HepG2 (cell line): ENCODE results near the gene EEF1AKMT3. TPM values are rescaled to one million over a fixed set of nuclear protein-coding genes. Genes with fewer than 3 reads are reported as not detected.

Source experiments
- ATAC-seq: fragments of 200-7000 bp; cut with Tn5 transposase; 3 replicates; pipeline ENCODE4 v1.9.1; 2020; ENCODE audit warnings: mild to moderate bottlenecking, moderate library complexity
- BruUV-seq: library from RNA; stranded (reverse); fragments of 400-500 nt; replicated peaks from 2 replicates; lab custom pipeline; 2021; lab: Mats Ljungman, UMichigan
- CTCF ChIA-PET: fragments of 300-600 bp; formaldehyde crosslinking; extraction: SDS; loops from one replicate; lab custom pipeline; 2021; ENCODE audit warnings: low total read pairs, inconsistent platforms, low intra/inter-chr PET ratio; lab: Yijun Ruan, JAX
- POLR2A ChIA-PET: fragments of 350-600 bp; sonication (Branson Sonifier 250); formaldehyde crosslinking; loops from one replicate; lab custom pipeline; 2020; ENCODE audit warnings: antibody characterized with exemption, inconsistent platforms; lab: Yijun Ruan, JAX
- DNase-seq: peaks from one replicate; pipeline ENCODE4 v3.0.0-alpha.2; 2015; ENCODE audit warnings: low spot score
- FAIRE-seq: peaks from 3 replicates; lab custom pipeline; 2011; peaks lifted over from hg19 to GRCh38; lab: Jason Lieb, UNC
- H2AFZ ChIP-seq: one replicate; pipeline ENCODE4 v1.6.1; 2011; ENCODE audit warnings: low read length, inconsistent platforms
- H3K27ac ChIP-seq: fragments of 300-600 bp; 3 replicates; pipeline ENCODE4 v1.8.0; 2011; ENCODE audit warnings: mixed run types, mild to moderate bottlenecking, mixed read lengths, low read length, inconsistent platforms; ENCODE audit not compliant: insufficient read depth; ENCODE audit errors: extremely low read length
- H3K27me3 ChIP-seq, 2 experiments: fragments of 200-600 bp in 1 of 2; 2 replicates in 1 of 2; 3 replicates in 1 of 2; pipeline versions ENCODE4 v1.6.0 to v1.8.0; 2011; ENCODE audit warnings: low read length in 2 of 2, mild to moderate bottlenecking in 2 of 2, moderate library complexity in 2 of 2, inconsistent platforms in 1 of 2; ENCODE audit not compliant: insufficient read depth in 2 of 2, control insufficient read depth in 1 of 2
- H3K36me3 ChIP-seq, 2 experiments: fragments of 200-600 bp in 1 of 2; replicated peaks in 1 of 2; 2 replicates in 1 of 2; 3 replicates in 1 of 2; pipeline versions ENCODE4 v1.5.1 to v1.8.0; 2011; ENCODE audit warnings: low read length in 2 of 2, inconsistent platforms in 1 of 2; ENCODE audit not compliant: insufficient read depth in 2 of 2, control insufficient read depth in 1 of 2
- H3K4me1 ChIP-seq: 2 replicates; pipeline ENCODE4 v1.5.1; 2012; ENCODE audit warnings: low read length, inconsistent platforms; ENCODE audit not compliant: insufficient read depth
- H3K4me2 ChIP-seq: 2 replicates; pipeline ENCODE4 v1.6.0; 2011; ENCODE audit warnings: low read depth, low read length, inconsistent platforms
- H3K4me3 ChIP-seq, 3 experiments: fragments of 200-600 bp in 1 of 3; sonication (generic), shearing (Covaris generic) in 1 of 3; replicated peaks in 1 of 3; 2 replicates each; pipeline ENCODE4 v1.5.1; 2011 to 2016; ENCODE audit warnings: low read length in 3 of 3, inconsistent platforms in 2 of 3, low read depth in 2 of 3, mild to moderate bottlenecking in 2 of 3, control low read depth in 1 of 3, mixed read lengths in 1 of 3; ENCODE audit not compliant: insufficient read depth in 1 of 3
- H3K79me2 ChIP-seq: one replicate; pipeline ENCODE4 v1.6.1; 2011; ENCODE audit warnings: low read length, inconsistent platforms; ENCODE audit not compliant: insufficient read depth
- H3K9ac ChIP-seq: 2 replicates; pipeline ENCODE4 v1.6.0; 2011; ENCODE audit warnings: mild to moderate bottlenecking, low read depth, low read length, inconsistent platforms; ENCODE audit not compliant: insufficient read depth
- H3K9me3 ChIP-seq: 2 replicates; pipeline ENCODE4 v1.5.1; 2012; ENCODE audit warnings: mild to moderate bottlenecking, low read length
- H4K20me1 ChIP-seq: 2 replicates; pipeline ENCODE4 v1.6.0; 2011; ENCODE audit warnings: inconsistent platforms, mild to moderate bottlenecking, low read length, moderate library complexity; ENCODE audit not compliant: insufficient read depth
- FOXA1 ChIP-seq, 2 experiments: fragments of 450-650 bp in 1 of 2; sonication (generic) in 1 of 2; formaldehyde crosslinking in 1 of 2; IDR thresholded peaks; 2 replicates each; pipeline versions ENCODE4 v1.4.0 to v1.6.1; 2016 to 2020; ENCODE audit warnings: missing genetic modification reagents in 1 of 2
- KDM3A ChIP-seq: IDR thresholded peaks from 2 replicates; pipeline ENCODE4 v1.6.1; 2018; ENCODE audit warnings: low read depth, missing compliant biosample characterization
- NR0B2 ChIP-seq: sonication (generic); formaldehyde crosslinking; IDR thresholded peaks from 2 replicates; pipeline ENCODE4 v1.4.0; 2020; ENCODE audit warnings: mild to moderate bottlenecking, missing genetic modification reagents
- PAWR ChIP-seq: sonication (generic); formaldehyde crosslinking; IDR thresholded peaks from 2 replicates; pipeline ENCODE4 v1.4.0; 2020; ENCODE audit warnings: missing genetic modification reagents, mild to moderate bottlenecking, borderline replicate concordance
- PHF8 ChIP-seq: sonication (generic); formaldehyde crosslinking; IDR thresholded peaks from 2 replicates; pipeline ENCODE4 v1.5.0; 2020; ENCODE audit warnings: missing genetic modification reagents
- TCF7L2 ChIP-seq: IDR thresholded peaks from 2 replicates; pipeline ENCODE4 v1.6.1; 2011; ENCODE audit warnings: mild to moderate bottlenecking, low read depth, low read length, moderate library complexity
- ZBTB49 ChIP-seq: sonication (generic); formaldehyde crosslinking; IDR thresholded peaks from 2 replicates; pipeline ENCODE4 v1.4.0; 2020; ENCODE audit warnings: missing genetic modification reagents, borderline replicate concordance
- ZKSCAN8 ChIP-seq: IDR thresholded peaks from 2 replicates; pipeline ENCODE4 v1.6.1; 2016; ENCODE audit warnings: borderline replicate concordance, missing genetic modification reagents, missing compliant biosample characterization
- ZNF143 ChIP-seq: sonication (generic); formaldehyde crosslinking; IDR thresholded peaks from 2 replicates; pipeline ENCODE4 v1.4.0; 2020; ENCODE audit warnings: missing genetic modification reagents
- ZNF580 ChIP-seq: IDR thresholded peaks from 2 replicates; pipeline ENCODE4 v1.6.1; 2016; ENCODE audit warnings: low read depth, borderline replicate concordance
- ZNF816 ChIP-seq: sonication (generic); formaldehyde crosslinking; IDR thresholded peaks from 2 replicates; pipeline ENCODE4 v1.8.0; 2022; ENCODE audit warnings: missing genetic modification reagents, mild to moderate bottlenecking, borderline replicate concordance
- ZZZ3 ChIP-seq: sonication (generic); formaldehyde crosslinking; IDR thresholded peaks from 2 replicates; pipeline ENCODE4 v1.4.0; 2020; ENCODE audit warnings: missing genetic modification reagents, mild to moderate bottlenecking, borderline replicate concordance
- whole genome bisulfite sequencing: methylation state at CpG from one replicate; pipeline ENCODE4 v1.1.6; 2017; ENCODE audit warnings: low lambda C conversion rate; 5-methylcytosine and 5-hydroxymethylcytosine counted together
- in situ Hi-C: cut with HindIII; loops from 2 replicates; pipeline ENCODE4 v1.10.0; 2017; ENCODE audit warnings: low pct_unique_long_range_greater_than_20kb; ENCODE audit not compliant: extremely low pct_ligation_motif_present
- intact Hi-C: fragments of 100-400 bp; cut with micrococcal nuclease; formaldehyde crosslinking; loops from one replicate; pipeline ENCODE4 v1.10.0; 2022; ENCODE audit not compliant: unreplicated experiment
- polyA plus RNA-seq, 8 experiments: library from polyadenylated mRNA; depleted of rRNA in 3 of 8; stranded (reverse) in 7 of 8; unstranded in 1 of 8; fragments of >200 nt; fragmentation: Illumina TruSeq in 4 of 8; extraction: Trizol in 4 of 8; gene quantifications; 2 replicates each; pipeline versions ENCODE4 v1.2.1 to v1.2.3, GENCODE V29; 2011 to 2016; ENCODE audit warnings: low read depth in 4 of 8, missing spikeins in 1 of 8, mixed read lengths in 1 of 8; ENCODE audit not compliant: insufficient read depth in 1 of 8
- total RNA-seq, 5 experiments: library from RNA; depleted of rRNA; stranded (reverse); fragments of >200 nt; fragmentation: Illumina TruSeq; extraction: Trizol; gene quantifications; 2 replicates each; pipeline ENCODE4 v1.2.3, GENCODE V29; 2016; ENCODE audit warnings: low read depth in 1 of 5
- TF ChIP-seq, protein P1 (sequence below): fragments of 450-650 bp; IDR thresholded peaks from 2 replicates; pipeline ENCODE4 v1.6.1; 2016
- TF ChIP-seq, protein P2 (sequence below): conservative IDR thresholded peaks from 2 replicates; pipeline ENCODE4 v1.6.1; 2018; ENCODE audit warnings: missing genetic modification reagents

EEF1AKMT3 gene
- total and polyA plus RNA-seq, 2 of the 13 experiments (the other 11 are each of a cell fraction or from before 2014, with no cell fraction given) = 4.7 to 11.4 TPM

DNA sequence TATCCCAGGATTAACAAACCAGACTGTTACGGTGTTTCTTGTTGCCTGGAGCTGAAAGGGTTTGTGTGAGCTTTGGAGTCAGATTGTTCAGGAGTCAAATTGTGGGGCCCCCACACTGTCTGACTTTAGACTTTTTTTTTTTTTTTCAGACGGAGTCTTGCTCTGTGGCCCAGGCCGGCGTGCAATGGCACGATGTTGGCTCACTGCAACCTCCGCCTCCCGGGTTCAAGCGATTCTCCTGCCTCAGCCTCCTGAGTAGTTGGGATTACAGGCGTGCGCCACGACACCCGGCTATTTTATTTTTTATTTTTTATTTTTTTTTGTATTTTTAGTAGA, 11.0 kb downstream of the EEF1AKMT3 start (continued):
- TF ChIP-seq, protein P1, sequence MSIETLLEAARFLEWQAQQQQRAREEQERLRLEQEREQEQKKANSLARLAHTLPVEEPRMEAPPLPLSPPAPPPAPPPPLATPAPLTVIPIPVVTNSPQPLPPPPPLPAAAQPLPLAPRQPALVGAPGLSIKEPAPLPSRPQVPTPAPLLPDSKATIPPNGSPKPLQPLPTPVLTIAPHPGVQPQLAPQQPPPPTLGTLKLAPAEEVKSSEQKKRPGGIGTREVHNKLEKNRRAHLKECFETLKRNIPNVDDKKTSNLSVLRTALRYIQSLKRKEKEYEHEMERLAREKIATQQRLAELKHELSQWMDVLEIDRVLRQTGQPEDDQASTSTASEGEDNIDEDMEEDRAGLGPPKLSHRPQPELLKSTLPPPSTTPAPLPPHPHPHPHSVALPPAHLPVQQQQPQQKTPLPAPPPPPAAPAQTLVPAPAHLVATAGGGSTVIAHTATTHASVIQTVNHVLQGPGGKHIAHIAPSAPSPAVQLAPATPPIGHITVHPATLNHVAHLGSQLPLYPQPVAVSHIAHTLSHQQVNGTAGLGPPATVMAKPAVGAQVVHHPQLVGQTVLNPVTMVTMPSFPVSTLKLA = no peak
- no peak for TF ChIP-seq ZNF580 (CRISPR knock-in tag)
- TF ChIP-seq KDM3A = no peak

GRCh38 chr12:57783861-57784260, 11.4 kb downstream of the EEF1AKMT3 start:
- no peak for TF ChIP-seq ZKSCAN8 (CRISPR knock-in tag)
- TF ChIP-seq, protein P2, sequence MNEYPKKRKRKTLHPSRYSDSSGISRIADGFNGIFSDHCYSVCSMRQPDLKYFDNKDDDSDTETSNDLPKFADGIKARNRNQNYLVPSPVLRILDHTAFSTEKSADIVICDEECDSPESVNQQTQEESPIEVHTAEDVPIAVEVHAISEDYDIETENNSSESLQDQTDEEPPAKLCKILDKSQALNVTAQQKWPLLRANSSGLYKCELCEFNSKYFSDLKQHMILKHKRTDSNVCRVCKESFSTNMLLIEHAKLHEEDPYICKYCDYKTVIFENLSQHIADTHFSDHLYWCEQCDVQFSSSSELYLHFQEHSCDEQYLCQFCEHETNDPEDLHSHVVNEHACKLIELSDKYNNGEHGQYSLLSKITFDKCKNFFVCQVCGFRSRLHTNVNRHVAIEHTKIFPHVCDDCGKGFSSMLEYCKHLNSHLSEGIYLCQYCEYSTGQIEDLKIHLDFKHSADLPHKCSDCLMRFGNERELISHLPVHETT = no peak
- no peak for TF ChIP-seq TCF7L2
- TF ChIP-seq PAWR (CRISPR knock-in tag) = no peak
- no peak for TF ChIP-seq ZBTB49 (CRISPR knock-in tag)
- no peak for TF ChIP-seq PHF8 (CRISPR knock-in tag)
- TF ChIP-seq NR0B2 (CRISPR knock-in tag) = no peak
- TF ChIP-seq ZZZ3 (CRISPR knock-in tag) = no peak
- TF ChIP-seq ZNF816 (CRISPR knock-in tag) = no peak
- no peak for TF ChIP-seq FOXA1 (IDR thresholded peaks at IDR 0.05)
- TF ChIP-seq FOXA1 (CRISPR knock-in tag; IDR thresholded peaks at IDR 0.05) = no peak
- TF ChIP-seq ZNF143 (CRISPR knock-in tag) = no peak
- Histone ChIP-seq H3K4me3 (peak overlapping the region; percentile 23 to 99 (median 95); a peak in 5 of 6 replicates), H3K9me3 (no peaks in the 10 kb centered on the region), H3K4me2 (peak overlapping the region; percentile 78), H3K79me2 (peaks cover 16% of the 10 kb centered on the region), H3K27ac (no peak overlapping the region), H3K9ac (peak overlapping the region; percentile 87; the same call in 1 of the 2 replicates), H2AFZ (no peak overlapping the region), H3K36me3 (peaks cover 11 to 40% of the 10 kb centered on the region in 2 experiments), H3K4me1 (peaks cover 17% of the 10 kb centered on the region), H4K20me1 (no peaks in the 10 kb centered on the region), H3K27me3 (no peaks in the 10 kb centered on the region; a peak in 1 of 5 replicates)
- FAIRE-seq (no peak), ATAC-seq (no peak), DNase-seq (no peak)
- 95% methylated on average over 11 of the region's 11 CpGs for WGBS
- CTCF ChIA-PET = no interaction called here
- POLR2A ChIA-PET = interaction anchor here (1.0 to 1.7 kb wide), 2 partner anchors 11 to 12 kb away, joined by 5 to 15 read pairs; partner anchors contain the start of genes EEF1AKMT3 and METTL1
- TSS peak; percentile 63 for BruUV-seq
- intact Hi-C loops (no loop called here), in situ Hi-C loops (no loop called here)
